Activated T-helper 1 cell treated with anti-CD3 and anti-CD28 coated beads, Interleukin-12 subunit alpha, Interleukin-12 subunit beta, Interleukin-2, Interleukin-4 antibody, amounts not matched to agents 30 ng/mL and 10 ng/mL and 1 ng/mL, durations not matched to agents 14 hours and 24 hours and 36 hours (primary cell): Measurements from ENCODE around the gene MTF2. TPM values are rescaled to one million over a fixed set of nuclear protein-coding genes. Genes with fewer than 3 reads are reported as not detected.

ENCODE experiments used
- DNase-seq: peaks from one replicate; pipeline ENCODE4 v3.0.0; 2021; ENCODE audit warnings: low spot score
- H3K27ac Mint-ChIP-seq: one replicate; pipeline ENCODE4 v1.8.0; 2021; ENCODE audit warnings: mild to moderate bottlenecking, mixed read lengths
- H3K27me3 Mint-ChIP-seq: one replicate; pipeline ENCODE4 v1.8.0; 2022; ENCODE audit warnings: mild to moderate bottlenecking, moderate library complexity, mixed read lengths; ENCODE audit not compliant: insufficient read depth
- H3K36me3 Mint-ChIP-seq: one replicate; pipeline ENCODE4 v1.8.0; 2021; ENCODE audit warnings: low read depth, mixed read lengths
- H3K4me1 Mint-ChIP-seq: one replicate; pipeline ENCODE4 v1.8.0; 2021; ENCODE audit warnings: low read depth, mixed read lengths
- H3K4me3 Mint-ChIP-seq: one replicate; pipeline ENCODE4 v1.8.0; 2021; ENCODE audit warnings: mild to moderate bottlenecking, moderate library complexity, mixed read lengths
- H3K9me3 Mint-ChIP-seq: one replicate; pipeline ENCODE4 v1.8.0; 2021; ENCODE audit warnings: mixed read lengths
- intact Hi-C: fragments of 100-400 bp; cut with micrococcal nuclease; formaldehyde crosslinking; loops from one replicate; pipeline ENCODE4 v1.15.1; 2024
- total RNA-seq: library from RNA; stranded (reverse); gene quantifications from 2 replicates; pipeline ENCODE4 v1.2.3, GENCODE V29; 2022

The MTF2 gene
- total RNA-seq, 1 donor from 2014 or later, result 68.4 TPM

DNA sequence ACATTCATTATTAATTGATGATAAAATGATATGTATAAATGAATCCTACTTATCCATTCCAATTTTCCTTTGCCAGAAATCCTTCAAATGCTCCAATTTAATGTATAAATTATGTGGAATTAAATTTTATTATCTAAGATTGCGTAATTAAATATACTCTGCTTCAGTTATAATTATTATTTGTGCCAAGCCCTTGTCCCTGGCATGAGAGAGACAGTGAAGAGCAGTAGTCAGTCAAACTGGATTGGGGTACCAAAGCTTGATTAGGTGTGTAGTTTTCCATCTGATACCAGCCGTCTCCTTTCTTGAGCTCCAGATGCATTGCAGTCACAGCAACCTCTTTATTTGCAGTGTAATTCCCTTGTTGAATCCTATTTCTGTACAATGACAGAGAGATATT, 22.4 kb upstream of the MTF2 start:
- DNase-seq, result no peak
- H3K4me3 Mint-ChIP-seq, result no peak overlapping the region
- H3K27ac Mint-ChIP-seq, result no peak overlapping the region
- H3K36me3 Mint-ChIP-seq, result no peaks in the 10 kb centered on the region
- H3K4me1 Mint-ChIP-seq, result no peaks in the 10 kb centered on the region
- H3K9me3 Mint-ChIP-seq, result no peaks in the 10 kb centered on the region
- intact Hi-C loops, result no loop called here
- H3K27me3 Mint-ChIP-seq, result peaks cover 16% of the 10 kb centered on the region

GRCh38 chr1:93061895-93062792, 16.9 kb upstream of the MTF2 start:
- peak; percentile 14 for DNase-seq
- Mint-ChIP-seq H3K4me1 (no peaks in the 10 kb centered on the region), H3K36me3 (no peaks in the 10 kb centered on the region), H3K27me3 (peaks cover 34% of the 10 kb centered on the region), H3K9me3 (no peaks in the 10 kb centered on the region), H3K4me3 (no peak overlapping the region), H3K27ac (no peak overlapping the region)
- intact Hi-C loops, result loop anchor here (1.0 to 5.0 kb wide), 3 partner anchors 41 to 205 kb away; no protein-coding TSS in a partner anchor

DNA sequence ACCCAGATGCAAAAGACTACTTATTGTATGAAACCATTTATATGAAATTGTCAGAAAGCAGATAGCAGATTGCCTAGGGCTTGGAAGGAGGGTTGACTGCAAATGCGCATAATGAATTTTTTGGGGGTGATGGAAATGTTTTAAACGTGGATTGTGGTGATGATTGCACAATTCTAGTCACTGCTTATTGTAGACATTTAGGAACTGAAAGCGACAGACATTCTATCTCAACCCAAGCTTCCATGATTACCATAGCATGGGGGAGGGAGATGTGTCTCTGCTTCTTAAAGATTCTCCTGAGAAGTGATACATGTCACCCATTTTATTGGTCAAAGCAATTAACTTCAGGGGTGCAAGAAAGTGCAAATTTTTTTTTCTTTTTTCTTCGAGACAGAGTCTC, 2.8 kb upstream of the MTF2 start:
- peaks cover 2% of the 10 kb centered on the region for H3K27me3 Mint-ChIP-seq
- intact Hi-C loops, result loop anchor here (5.0 kb wide), 2 partner anchors 219 to 779 kb away; partner anchors contain the start of genes GLMN and RPAP2
- H3K27ac Mint-ChIP-seq, result no peak overlapping the region
- H3K4me1 Mint-ChIP-seq, result peaks cover 34% of the 10 kb centered on the region
- H3K9me3 Mint-ChIP-seq, result no peaks in the 10 kb centered on the region
- peaks cover 7% of the 10 kb centered on the region for H3K36me3 Mint-ChIP-seq
- no peak overlapping the region for H3K4me3 Mint-ChIP-seq
- DNase-seq, result no peak

GRCh38 chr1:93078203-93078602, 880 bp upstream of the MTF2 start:
- Mint-ChIP-seq H3K36me3 (peaks cover 11% of the 10 kb centered on the region), H3K27me3 (no peaks in the 10 kb centered on the region), H3K4me3 (peak overlapping the region; percentile 98), H3K4me1 (peaks cover 50% of the 10 kb centered on the region), H3K9me3 (no peaks in the 10 kb centered on the region), H3K27ac (peak overlapping the region; percentile 95)
- DNase-seq, result no peak
- intact Hi-C loops, result loop anchor here (2.0 to 5.0 kb wide), 4 partner anchors 117 to 781 kb away; partner anchors contain the start of genes DIPK1A, GLMN and RPAP2

DNA sequence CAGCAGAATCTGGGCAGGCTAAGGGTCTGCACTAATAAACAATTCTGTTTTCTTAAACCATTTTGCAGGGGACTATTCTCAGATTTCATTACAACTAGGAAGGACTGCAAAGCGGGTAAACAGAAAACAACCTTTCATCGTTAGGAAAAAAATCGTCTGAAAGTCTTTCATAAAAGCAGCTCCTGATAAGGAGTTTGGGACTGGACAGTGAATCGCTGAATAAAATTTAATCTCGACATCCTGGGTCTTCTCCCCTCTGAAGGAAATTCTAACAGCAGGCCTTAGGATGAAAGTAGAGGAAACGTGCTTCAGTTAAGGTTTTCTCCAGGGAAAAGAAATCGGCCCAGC, 471 bp upstream of the MTF2 start:
- peaks cover 15% of the 10 kb centered on the region for H3K36me3 Mint-ChIP-seq
- no peaks in the 10 kb centered on the region for H3K27me3 Mint-ChIP-seq
- intact Hi-C loops, result loop anchor here (2.0 to 5.0 kb wide), 4 partner anchors 118 to 781 kb away; partner anchors contain the start of genes DIPK1A, GLMN and RPAP2

GRCh38 chr1:93079685-93080141, 630 bp downstream of the MTF2 start:
- peak overlapping the region; percentile 98 for H3K4me3 Mint-ChIP-seq
- intact Hi-C loops, result loop anchor here (1.0 to 5.0 kb wide), 11 partner anchors 37 to 782 kb away; partner anchors contain the start of genes CCDC18, DIPK1A, DR1 and GLMN
- H3K4me1 Mint-ChIP-seq, result peaks cover 58% of the 10 kb centered on the region
- H3K9me3 Mint-ChIP-seq, result peaks cover 5% of the 10 kb centered on the region
- peak; percentile 5 for DNase-seq
- H3K36me3 Mint-ChIP-seq, result peaks cover 23% of the 10 kb centered on the region
- H3K27me3 Mint-ChIP-seq, result no peaks in the 10 kb centered on the region
- peak overlapping the region; percentile 95 for H3K27ac Mint-ChIP-seq

More for the DNA sequence above, 471 bp upstream of the MTF2 start:
- peaks cover 3% of the 10 kb centered on the region for H3K9me3 Mint-ChIP-seq
- peak overlapping the region; percentile 98 for H3K4me3 Mint-ChIP-seq
- peaks cover 54% of the 10 kb centered on the region for H3K4me1 Mint-ChIP-seq
- no peak for DNase-seq
- peak overlapping the region; percentile 95 for H3K27ac Mint-ChIP-seq

DNA sequence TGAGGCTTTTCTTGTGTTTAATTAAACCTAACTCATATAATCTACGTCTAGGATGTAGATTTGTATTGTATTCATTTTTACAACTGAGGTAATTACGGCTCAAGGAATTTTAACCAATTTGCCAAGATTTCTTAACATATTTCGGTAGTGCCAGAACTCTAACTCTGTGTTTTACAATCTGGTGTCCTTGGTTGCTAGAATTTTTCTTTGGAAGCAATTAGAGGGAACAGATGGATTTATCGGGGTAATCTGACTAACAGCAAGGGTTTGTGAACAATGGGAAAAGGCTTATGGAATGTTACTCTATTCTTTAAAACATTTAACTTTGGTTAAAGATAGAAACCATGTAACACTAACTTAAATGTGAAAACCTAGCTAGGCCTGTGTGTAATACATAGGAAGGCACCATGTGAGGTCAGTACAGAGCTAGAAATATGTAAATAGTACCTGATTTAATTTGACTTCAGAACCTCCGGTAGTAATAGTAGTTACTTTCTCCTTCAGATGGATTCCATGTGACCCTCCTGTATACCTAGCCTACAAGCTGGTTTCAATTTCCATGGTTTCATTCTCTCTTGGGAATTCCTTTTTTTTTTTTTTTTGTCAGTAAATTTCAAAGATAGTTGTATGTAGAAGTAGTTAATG, 1.2 kb downstream of the MTF2 start:
- Mint-ChIP-seq H3K27ac (peak overlapping the region; percentile 95), H3K36me3 (peaks cover 23% of the 10 kb centered on the region), H3K27me3 (no peaks in the 10 kb centered on the region), H3K4me3 (peak overlapping the region; percentile 98), H3K4me1 (peaks cover 58% of the 10 kb centered on the region), H3K9me3 (peaks cover 5% of the 10 kb centered on the region)
- no peak for DNase-seq
- intact Hi-C loops, result loop anchor here (2.0 to 5.0 kb wide), 2 partner anchors 47 to 224 kb away; no protein-coding TSS in a partner anchor

DNA sequence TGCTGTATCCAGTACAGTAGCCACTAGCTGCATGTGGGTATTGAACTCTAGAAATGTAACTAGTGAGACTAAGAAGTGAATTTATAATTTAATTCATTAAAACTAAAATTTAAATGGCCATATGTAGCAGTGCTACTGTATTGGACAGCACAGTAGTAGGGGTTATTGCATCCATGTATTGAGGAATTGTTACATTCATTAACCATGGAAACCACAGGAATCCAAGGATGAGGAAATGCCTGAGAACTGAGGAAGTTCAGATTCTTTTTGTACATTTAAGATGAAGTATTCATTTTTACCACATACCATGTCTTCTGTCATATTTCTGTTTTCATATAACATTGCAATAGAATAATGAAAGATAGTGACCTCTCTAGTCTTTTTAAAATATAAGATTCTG, 2.6 kb downstream of the MTF2 start:
- intact Hi-C loops, result loop anchor here (2.0 to 5.0 kb wide), 2 partner anchors 46 to 223 kb away; no protein-coding TSS in a partner anchor
- no peak for DNase-seq
- Mint-ChIP-seq H3K4me3 (peak overlapping the region; percentile 98), H3K36me3 (peaks cover 32% of the 10 kb centered on the region), H3K27ac (no peak overlapping the region), H3K27me3 (no peaks in the 10 kb centered on the region), H3K9me3 (peaks cover 5% of the 10 kb centered on the region), H3K4me1 (peaks cover 59% of the 10 kb centered on the region)

DNA sequence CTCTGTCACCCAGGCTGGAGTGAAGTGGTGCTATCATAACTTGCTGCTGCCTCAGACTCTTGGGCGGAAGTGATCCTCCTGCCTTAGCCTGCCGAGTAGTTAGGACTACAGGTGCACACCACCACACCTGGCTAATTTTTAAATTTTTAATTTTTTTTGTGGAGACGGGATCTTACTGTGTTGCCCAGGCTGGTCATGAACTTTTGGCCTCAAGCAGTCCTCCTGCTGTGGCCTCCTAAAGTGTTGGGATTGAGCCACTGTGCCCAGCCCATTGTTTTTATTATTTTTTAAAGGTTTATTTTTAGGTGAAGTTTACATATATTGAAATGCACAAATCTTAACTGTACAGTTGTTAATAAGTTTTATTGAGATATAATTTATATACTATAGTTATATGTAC, 3.2 kb downstream of the MTF2 start:
- peaks cover 60% of the 10 kb centered on the region for H3K4me1 Mint-ChIP-seq
- intact Hi-C loops, result loop anchor here (5.0 kb wide), 1 partner anchor 45 kb away; no protein-coding TSS in a partner anchor

GRCh38 chr1:93083979-93084378, 4.9 kb downstream of the MTF2 start:
- no peak for DNase-seq
- H3K4me3 Mint-ChIP-seq, result no peak overlapping the region
- H3K36me3 Mint-ChIP-seq, result peaks cover 37% of the 10 kb centered on the region
- intact Hi-C loops, result loop anchor here (5.0 kb wide), 1 partner anchor 43 kb away; no protein-coding TSS in a partner anchor
- H3K9me3 Mint-ChIP-seq, result peaks cover 5% of the 10 kb centered on the region
- no peak overlapping the region for H3K27ac Mint-ChIP-seq
- peaks cover 48% of the 10 kb centered on the region for H3K4me1 Mint-ChIP-seq
- no peaks in the 10 kb centered on the region for H3K27me3 Mint-ChIP-seq

More for the DNA sequence above, 3.2 kb downstream of the MTF2 start:
- no peak for DNase-seq
- peaks cover 5% of the 10 kb centered on the region for H3K9me3 Mint-ChIP-seq
- no peaks in the 10 kb centered on the region for H3K27me3 Mint-ChIP-seq
- no peak overlapping the region for H3K27ac Mint-ChIP-seq
- H3K36me3 Mint-ChIP-seq, result peaks cover 35% of the 10 kb centered on the region
- no peak overlapping the region for H3K4me3 Mint-ChIP-seq

- H3K36me3 Mint-ChIP-seq, result peaks cover 31% of the 10 kb centered on the region
- H3K9me3 Mint-ChIP-seq, result peaks cover 5% of the 10 kb centered on the region
- no peaks in the 10 kb centered on the region for H3K27me3 Mint-ChIP-seq
- no peak overlapping the region for H3K27ac Mint-ChIP-seq
- no peak overlapping the region for H3K4me3 Mint-ChIP-seq
- peaks cover 21% of the 10 kb centered on the region for H3K4me1 Mint-ChIP-seq
- intact Hi-C loops, result no loop called here
- DNase-seq, result no peak
Observed at GRCh38 chr1:93087532-93087931, 8.4 kb downstream of the MTF2 start.

- intact Hi-C loops, result no loop called here
- H3K9me3 Mint-ChIP-seq, result no peaks in the 10 kb centered on the region
- no peaks in the 10 kb centered on the region for H3K27me3 Mint-ChIP-seq
- H3K4me1 Mint-ChIP-seq, result peaks cover 29% of the 10 kb centered on the region
- DNase-seq, result no peak
- H3K27ac Mint-ChIP-seq, result no peak overlapping the region
- peaks cover 8% of the 10 kb centered on the region for H3K36me3 Mint-ChIP-seq
- no peak overlapping the region for H3K4me3 Mint-ChIP-seq
Observed at GRCh38 chr1:93093332-93094006, 14.4 kb downstream of the MTF2 start.
